Heart right ventricle (tissue), 16 donors: ENCODE measurements around the gene B4GALT6. TPM values are rescaled to one million over a fixed set of nuclear protein-coding genes. Genes with fewer than 3 reads are reported as not detected.

Experiments
- ATAC-seq, 8 donors: fragments of 200-7000 bp; cut with Tn5 transposase; one replicate each; pipeline ENCODE4 v1.9.1; 2020; ENCODE audit warnings: mild to moderate bottlenecking in 8 of 8, moderate library complexity in 8 of 8, moderate number of reproducible peaks in 1 of 8
- DNase-seq, 2 donors: peaks; one replicate each; pipeline ENCODE4 v3.0.0-alpha.2; 2020
- H3K27ac ChIP-seq, 10 donors: fragments of 200-600 bp; sonication (generic) in 2 of 10; one replicate each; pipeline versions ENCODE4 v1.5.0 to v1.8.0; 2020 to 2022; ENCODE audit warnings: mild to moderate bottlenecking in 3 of 10
- H3K27me3 ChIP-seq, 7 donors: fragments of 200-600 bp; one replicate each; pipeline ENCODE4 v1.8.0; 2021 to 2022; ENCODE audit warnings: mild to moderate bottlenecking in 2 of 7
- H3K36me3 ChIP-seq, 9 donors: fragments of 200-600 bp; sonication (generic) in 1 of 9; one replicate each; pipeline versions ENCODE4 v1.5.0 to v1.8.0; 2020 to 2022; ENCODE audit warnings: mild to moderate bottlenecking in 2 of 9
- H3K4me1 ChIP-seq, 9 donors: fragments of 200-600 bp; sonication (generic) in 1 of 9; one replicate each; pipeline versions ENCODE4 v1.5.0 to v1.8.0; 2020 to 2022; ENCODE audit warnings: mild to moderate bottlenecking in 4 of 9
- H3K4me3 ChIP-seq, 10 donors: fragments of 200-600 bp; sonication (generic) in 2 of 10; one replicate each; pipeline versions ENCODE4 v1.5.0 to v1.8.0; 2020 to 2022; ENCODE audit warnings: mild to moderate bottlenecking in 7 of 10, moderate library complexity in 2 of 10
- H3K9me3 ChIP-seq, 11 donors: fragments of 200-600 bp in 10 of 11; sonication (generic) in 2 of 11; one replicate each; pipeline versions ENCODE4 v1.5.0 to v1.8.0; 2013 to 2022; ENCODE audit warnings: mild to moderate bottlenecking in 2 of 11, control low read depth in 1 of 11, moderate library complexity in 1 of 11
- WGBS, 2 donors: extraction: QIAGEN DNeasy Blood & Tissue Kit; methylation state at CpG; one replicate each; pipeline ENCODE4 v1.1.7; 2013; ENCODE audit warnings: inconsistent platforms in 1 of 2; 5-methylcytosine and 5-hydroxymethylcytosine counted together
- intact Hi-C, 10 donors: fragments of 100-400 bp; cut with DNase I; formaldehyde crosslinking; loops; one replicate each; pipeline versions ENCODE4 v1.11.1 to v1.14.2; 2022
- polyA plus RNA-seq, 2 donors: library from polyadenylated mRNA; stranded (reverse); fragments of 200-250 nt; gene quantifications; one replicate each; pipeline ENCODE4 v1.2.3, GENCODE V29; 2013
- total RNA-seq, 10 donors: library from RNA; stranded (reverse); fragmentation: NEBNext Ultra II Directional in 3 of 10; extraction: Animal tissue kit (Norgen Biotek cat#: 25700) in 3 of 10; gene quantifications; one replicate each; pipeline versions ENCODE4 v1.2.1 to v1.2.4, GENCODE V29; 2021 to 2023
- TF ChIP-seq, protein P1 (sequence below), 9 donors: fragments of 200-600 bp; sonication (generic) in 2 of 9; IDR thresholded peaks; one replicate each; pipeline versions ENCODE4 v1.5.0 to v1.8.0; 2021 to 2022; ENCODE audit warnings: antibody characterized with exemption in 9 of 9, mild to moderate bottlenecking in 5 of 9, moderate library complexity in 1 of 9
- donor health status: Arrhythmogenic right ventricular cardiomyopathy.
- donor health status: ischemic (EF 13 %, LVEDD 7.1; RV severe dilation, severe dysfunction).
- donor health status: healthy with polysubstance abuse.
- donor health status: DM: no; HTN: yes; CAD: no.
- donor health status: DM: no; HTN: no; CAD: no.
- donor health status: ischemic (EF 25% LVEDD 6.9; RV normal size, moderate dysfunction).
- donor health status: ischemic (EF 25% LVEDD 5.7; RV mildly dilated, moderate dysfunction).
- donor health status: healthy.
- donor health status: DM: yes; HTN: yes; CAD: no.
- donor health status: Ischemic cardiomyopathy.
- donor health status: ischemic (EF 35%, LVEDD 5.7; RV mildly dilated, moderate dysfunction).
- donor health status: nonischemic (EF 11% LVEDD 7.7; RV severe dilation, severe dysfunction).
- donor health status: DM: yes; HTN: yes; CAD: no.
- donor health status: PGD.
- donor health status: ischemic (EF 29% LVEDD 5.4; RV normal size, mild dysfunction).
- donor health status: nonischemic (EF 23%, LVEDD 6.1; RV moderate dilation, normal function).

B4GALT6 gene
- total and polyA plus RNA-seq, 12 donors, result 0.61 to 19.6 (median 7.8) TPM

GRCh38 chr18:31680433-31680811 lies 4.0 kb downstream of the B4GALT6 start:
- DNase-seq, result no peak
- no peaks in the 10 kb centered on the region for H3K36me3 ChIP-seq
- peak in 1 of 8 donors; percentile 38 for ATAC-seq
- TF ChIP-seq, protein P1, sequence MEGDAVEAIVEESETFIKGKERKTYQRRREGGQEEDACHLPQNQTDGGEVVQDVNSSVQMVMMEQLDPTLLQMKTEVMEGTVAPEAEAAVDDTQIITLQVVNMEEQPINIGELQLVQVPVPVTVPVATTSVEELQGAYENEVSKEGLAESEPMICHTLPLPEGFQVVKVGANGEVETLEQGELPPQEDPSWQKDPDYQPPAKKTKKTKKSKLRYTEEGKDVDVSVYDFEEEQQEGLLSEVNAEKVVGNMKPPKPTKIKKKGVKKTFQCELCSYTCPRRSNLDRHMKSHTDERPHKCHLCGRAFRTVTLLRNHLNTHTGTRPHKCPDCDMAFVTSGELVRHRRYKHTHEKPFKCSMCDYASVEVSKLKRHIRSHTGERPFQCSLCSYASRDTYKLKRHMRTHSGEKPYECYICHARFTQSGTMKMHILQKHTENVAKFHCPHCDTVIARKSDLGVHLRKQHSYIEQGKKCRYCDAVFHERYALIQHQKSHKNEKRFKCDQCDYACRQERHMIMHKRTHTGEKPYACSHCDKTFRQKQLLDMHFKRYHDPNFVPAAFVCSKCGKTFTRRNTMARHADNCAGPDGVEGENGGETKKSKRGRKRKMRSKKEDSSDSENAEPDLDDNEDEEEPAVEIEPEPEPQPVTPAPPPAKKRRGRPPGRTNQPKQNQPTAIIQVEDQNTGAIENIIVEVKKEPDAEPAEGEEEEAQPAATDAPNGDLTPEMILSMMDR (IDR thresholded peaks at IDR 0.05), result no peak
- H3K4me1 ChIP-seq, result peaks cover 0 to 39% (median 10%) of the 10 kb centered on the region in 9 donors
- H3K27me3 ChIP-seq, result peaks cover 0 to 17% (median 0%) of the 10 kb centered on the region in 7 donors
- no peak overlapping the region for H3K4me3 ChIP-seq
- H3K27ac ChIP-seq, result peak overlapping the region in 1 of 10 donors; percentile 50
- 61 to 80% methylated on average over 1 of the region's 1 CpG for WGBS, 2 donors
- intact Hi-C loops, result loop anchor here in 1 of 10 donors (10.0 kb wide), 1 partner anchor 66 kb away; no protein-coding TSS in a partner anchor
- H3K9me3 ChIP-seq, result no peaks in the 10 kb centered on the region

GRCh38 chr18:31679791-31680432 lies 4.5 kb downstream of the B4GALT6 start:
- Histone ChIP-seq H3K9me3 (no peaks in the 10 kb centered on the region), H3K36me3 (no peaks in the 10 kb centered on the region), H3K4me1 (peaks cover 0 to 39% (median 10%) of the 10 kb centered on the region in 9 donors), H3K27me3 (peaks cover 0 to 17% (median 0%) of the 10 kb centered on the region in 7 donors), H3K4me3 (no peak overlapping the region), H3K27ac (peak overlapping the region in 1 of 10 donors; percentile 50)
- intact Hi-C loops, result loop anchor here in 1 of 10 donors (10.0 kb wide), 1 partner anchor 65 kb away; no protein-coding TSS in a partner anchor
- TF ChIP-seq, protein P1 (IDR thresholded peaks at IDR 0.05), result no peak
- DNase-seq (no peak), ATAC-seq (peak in 1 of 8 donors; percentile 49)
- WGBS, 2 donors, result 83 to 92% methylated on average over 5 of the region's 5 CpGs

GRCh38 chr18:31679133-31679742 lies 5.1 kb downstream of the B4GALT6 start:
- WGBS, 2 donors, result 65 to 66% methylated on average over 3 of the region's 3 CpGs
- no peak for DNase-seq
- H3K27me3 ChIP-seq, result peaks cover 0 to 13% (median 0%) of the 10 kb centered on the region in 7 donors
- peaks cover 0 to 37% (median 7%) of the 10 kb centered on the region in 9 donors for H3K4me1 ChIP-seq
- intact Hi-C loops, result no loop called here
- H3K36me3 ChIP-seq, result no peaks in the 10 kb centered on the region
- no peaks in the 10 kb centered on the region for H3K9me3 ChIP-seq
- H3K27ac ChIP-seq, result peak overlapping the region in 1 of 10 donors; percentile 49
- TF ChIP-seq, protein P1 (IDR thresholded peaks at IDR 0.05), result no peak
- no peak overlapping the region for H3K4me3 ChIP-seq
- peak in 2 of 8 donors; percentile 43 to 48 for ATAC-seq

DNA sequence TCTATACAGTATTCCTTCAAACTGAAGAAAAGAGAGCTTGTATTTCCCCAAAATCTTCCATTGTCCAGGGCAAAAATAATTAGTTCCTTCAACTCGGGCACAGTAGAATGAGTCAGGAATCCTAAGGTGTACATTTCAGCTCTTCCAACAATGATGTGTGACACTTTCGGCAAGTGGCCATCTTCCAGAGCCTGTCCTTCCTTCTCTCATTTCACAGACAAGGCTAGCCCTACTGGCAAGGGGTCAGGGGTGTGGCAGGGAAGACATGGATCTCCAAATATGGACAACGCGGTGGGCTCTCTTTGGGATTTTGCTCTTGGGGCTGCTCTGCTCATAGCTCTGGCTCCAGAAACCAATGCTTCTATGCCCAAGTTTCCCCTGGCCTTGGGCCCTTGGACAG lies 6.0 kb downstream of the B4GALT6 start:
- Histone ChIP-seq H3K36me3 (no peaks in the 10 kb centered on the region), H3K9me3 (no peaks in the 10 kb centered on the region), H3K4me3 (no peak overlapping the region), H3K27ac (peak overlapping the region in 1 of 10 donors; percentile 49), H3K27me3 (peaks cover 0 to 5% (median 0%) of the 10 kb centered on the region in 7 donors), H3K4me1 (peaks cover 0 to 33% (median 4%) of the 10 kb centered on the region in 9 donors)
- intact Hi-C loops, result no loop called here
- no peak for DNase-seq
- ATAC-seq, result no peak
- WGBS, 2 donors, result 90 to 94% methylated on average over 4 of the region's 4 CpGs
- TF ChIP-seq, protein P1 (IDR thresholded peaks at IDR 0.05), result no peak
